Muscle layer of duodenum (tissue), 2 donors: Measurements from ENCODE around the gene RIMS4.

Experiments
- H3K27ac ChIP-seq: one replicate; pipeline ENCODE4 v1.7.0; 2013; ENCODE audit warnings: mild to moderate bottlenecking, low read length
- H3K27me3 ChIP-seq: one replicate; pipeline ENCODE4 v1.7.0; 2013; ENCODE audit warnings: low read depth, mild to moderate bottlenecking, control low read depth, low read length
- H3K36me3 ChIP-seq, 2 donors: one replicate each; pipeline ENCODE4 v1.7.0; 2013; ENCODE audit warnings: low read length in 2 of 2, control low read depth in 1 of 2, mild to moderate bottlenecking in 1 of 2; ENCODE audit not compliant: insufficient read depth in 2 of 2, control insufficient read depth in 1 of 2
- H3K4me1 ChIP-seq, 2 donors: one replicate each; pipeline ENCODE4 v1.7.0; 2013; ENCODE audit warnings: low read length in 2 of 2, mild to moderate bottlenecking in 2 of 2, control low read depth in 1 of 2, moderate library complexity in 1 of 2; ENCODE audit not compliant: insufficient read depth in 2 of 2, control insufficient read depth in 1 of 2
- H3K4me3 ChIP-seq, 2 donors: one replicate each; pipeline ENCODE4 v1.7.0; 2013; ENCODE audit warnings: low read length in 2 of 2, low read depth in 1 of 2, mild to moderate bottlenecking in 1 of 2
- H3K9me3 ChIP-seq, 2 donors: one replicate each; pipeline ENCODE4 v1.7.0; 2013; ENCODE audit warnings: low read length in 2 of 2, control low read depth in 1 of 2, mild to moderate bottlenecking in 1 of 2; ENCODE audit not compliant: control insufficient read depth in 1 of 2
- donor health status: healthy.

Gene RIMS4

GRCh38 chr20:44734938-44735337 is 75.4 kb downstream of the RIMS4 start:
- Histone ChIP-seq H3K4me3 (no peak overlapping the region), H3K9me3 (peaks cover 0 to 4% of the 10 kb centered on the region in 2 donors), H3K4me1 (no peaks in the 10 kb centered on the region), H3K36me3 (no peaks in the 10 kb centered on the region), H3K27ac (no peak overlapping the region), H3K27me3 (no peaks in the 10 kb centered on the region)

DNA sequence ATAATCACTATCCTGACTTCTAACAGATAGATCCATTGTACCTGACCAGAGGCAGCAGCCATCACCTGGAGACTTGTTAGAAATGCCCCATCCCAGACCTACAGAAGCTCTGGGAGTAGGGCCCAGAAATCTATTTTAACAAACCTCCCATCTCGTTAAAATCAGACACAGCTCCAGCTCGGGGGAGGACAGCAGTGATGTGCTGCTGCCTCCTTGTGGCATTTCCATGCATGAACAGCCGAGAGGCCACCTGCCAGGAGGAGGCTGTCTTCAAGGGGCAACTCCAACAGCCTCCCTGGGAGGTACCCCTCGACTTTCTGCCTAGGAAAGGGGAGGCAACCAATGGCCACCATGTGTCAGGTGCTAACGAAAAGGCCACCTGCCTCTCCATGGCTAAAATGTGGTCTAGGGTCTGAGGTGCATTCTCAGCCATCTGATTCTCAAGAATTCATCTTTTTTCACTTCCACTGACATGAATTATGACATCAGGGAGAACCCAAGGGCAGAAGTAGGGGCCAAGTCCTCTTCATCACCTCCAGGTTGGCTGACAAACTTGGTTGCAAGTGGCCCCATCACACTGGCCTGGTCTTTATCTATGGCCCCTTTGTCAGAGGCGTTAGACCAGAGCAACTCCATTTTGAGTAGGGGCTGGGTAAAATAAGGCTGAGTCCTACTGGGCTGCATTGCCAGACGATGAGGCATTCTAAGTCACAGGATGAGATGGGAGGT is 76.8 kb downstream of the RIMS4 start:
- Histone ChIP-seq H3K4me3 (no peak overlapping the region), H3K4me1 (peaks cover 0 to 4% of the 10 kb centered on the region in 2 donors), H3K36me3 (no peaks in the 10 kb centered on the region), H3K27me3 (no peaks in the 10 kb centered on the region), H3K27ac (no peak overlapping the region), H3K9me3 (peaks cover 0 to 4% of the 10 kb centered on the region in 2 donors)

- Histone ChIP-seq H3K27ac (no peak overlapping the region), H3K4me1 (peaks cover 0 to 4% of the 10 kb centered on the region in 2 donors), H3K4me3 (no peak overlapping the region), H3K9me3 (peaks cover 0 to 4% of the 10 kb centered on the region in 2 donors), H3K27me3 (no peaks in the 10 kb centered on the region), H3K36me3 (no peaks in the 10 kb centered on the region)
Observed at GRCh38 chr20:44732327-44732726, 78.0 kb downstream of the RIMS4 start.

GRCh38 chr20:44731657-44732056 is 78.7 kb downstream of the RIMS4 start:
- no peak overlapping the region for H3K4me3 ChIP-seq
- H3K4me1 ChIP-seq, result peaks cover 0 to 4% of the 10 kb centered on the region in 2 donors
- no peaks in the 10 kb centered on the region for H3K27me3 ChIP-seq
- peaks cover 0 to 2% of the 10 kb centered on the region in 2 donors for H3K9me3 ChIP-seq
- H3K36me3 ChIP-seq, result no peaks in the 10 kb centered on the region
- no peak overlapping the region for H3K27ac ChIP-seq

GRCh38 chr20:44730441-44730840 is 79.9 kb downstream of the RIMS4 start:
- Histone ChIP-seq H3K36me3 (no peaks in the 10 kb centered on the region), H3K27me3 (no peaks in the 10 kb centered on the region), H3K4me1 (peaks cover 0 to 4% of the 10 kb centered on the region in 2 donors), H3K27ac (no peak overlapping the region), H3K9me3 (no peaks in the 10 kb centered on the region), H3K4me3 (no peak overlapping the region)

DNA sequence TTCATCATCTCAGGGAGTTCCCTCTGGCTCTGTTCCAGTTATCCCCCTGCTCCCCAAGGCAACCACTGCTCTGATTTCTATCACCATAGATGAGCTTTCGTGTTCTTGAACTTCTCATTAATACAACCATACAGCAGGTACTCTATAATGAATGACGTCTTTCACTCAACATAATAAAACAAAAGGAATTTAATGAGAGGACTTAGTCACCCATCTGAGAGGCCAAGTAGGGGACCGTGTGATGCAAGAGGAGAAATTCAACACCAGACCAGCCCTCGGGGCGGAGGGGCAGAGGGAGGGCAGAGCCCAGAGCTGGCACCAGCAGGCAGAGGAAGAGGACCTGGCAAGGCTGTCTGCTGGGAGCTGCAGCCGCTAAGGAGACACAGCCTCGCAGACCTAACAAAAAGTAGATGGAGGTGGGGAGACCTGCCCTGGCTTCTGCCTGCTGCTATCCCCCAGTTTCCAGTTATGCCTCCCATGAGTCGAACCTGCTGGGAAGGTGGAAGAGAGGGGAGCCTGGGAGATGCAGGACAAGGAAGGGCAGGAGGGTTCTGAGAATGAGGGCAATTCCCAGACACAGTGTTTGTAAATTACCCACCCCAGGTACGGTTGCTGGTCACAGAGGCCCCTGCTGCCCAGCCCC is 81.4 kb downstream of the RIMS4 start:
- H3K4me1 ChIP-seq, result peaks cover 0 to 4% of the 10 kb centered on the region in 2 donors
- no peak overlapping the region for H3K4me3 ChIP-seq
- no peaks in the 10 kb centered on the region for H3K27me3 ChIP-seq
- no peak overlapping the region for H3K27ac ChIP-seq
- no peaks in the 10 kb centered on the region for H3K9me3 ChIP-seq
- H3K36me3 ChIP-seq, result no peaks in the 10 kb centered on the region

GRCh38 chr20:44727651-44728050 is 82.7 kb downstream of the RIMS4 start:
- Histone ChIP-seq H3K27ac (no peak overlapping the region), H3K27me3 (no peaks in the 10 kb centered on the region), H3K36me3 (no peaks in the 10 kb centered on the region), H3K9me3 (no peaks in the 10 kb centered on the region), H3K4me1 (peaks cover 0 to 4% of the 10 kb centered on the region in 2 donors), H3K4me3 (no peak overlapping the region)

DNA sequence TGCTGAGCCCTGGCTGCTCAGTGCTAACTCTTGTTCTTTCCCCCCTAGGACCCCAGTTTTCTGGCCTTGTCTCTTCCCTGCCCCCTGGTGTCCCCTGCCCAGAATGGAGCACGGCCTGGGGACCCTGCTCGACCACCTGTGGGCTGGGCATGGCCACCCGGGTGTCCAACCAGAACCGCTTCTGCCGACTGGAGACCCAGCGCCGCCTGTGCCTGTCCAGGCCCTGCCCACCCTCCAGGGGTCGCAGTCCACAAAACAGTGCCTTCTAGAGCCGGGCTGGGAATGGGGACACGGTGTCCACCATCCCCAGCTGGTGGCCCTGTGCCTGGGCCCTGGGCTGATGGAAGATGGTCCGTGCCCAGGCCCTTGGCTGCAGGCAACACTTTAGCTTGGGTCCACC is 83.3 kb downstream of the RIMS4 start:
- Histone ChIP-seq H3K27me3 (no peaks in the 10 kb centered on the region), H3K4me1 (peaks cover 0 to 4% of the 10 kb centered on the region in 2 donors), H3K9me3 (no peaks in the 10 kb centered on the region), H3K27ac (no peak overlapping the region), H3K4me3 (no peak overlapping the region), H3K36me3 (no peaks in the 10 kb centered on the region)

DNA sequence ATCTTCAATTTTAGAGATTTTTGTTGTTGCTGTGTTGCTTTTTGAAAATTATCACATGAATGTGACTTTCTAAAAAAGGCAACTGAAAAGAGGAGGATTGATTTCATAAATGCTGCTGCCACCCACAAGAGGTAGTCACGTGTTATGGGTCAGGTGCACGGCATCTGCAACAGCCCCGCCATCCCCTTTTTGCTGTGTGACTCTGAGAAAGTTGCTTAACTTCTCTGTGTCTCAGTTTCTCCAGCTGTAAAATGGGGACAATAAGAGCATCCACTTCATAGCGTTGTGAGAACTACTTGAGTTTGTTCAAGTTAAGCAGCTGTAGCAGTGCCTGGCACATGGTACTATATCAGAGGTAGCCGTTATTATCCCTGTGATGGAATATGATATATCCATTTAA is 84.5 kb downstream of the RIMS4 start:
- Histone ChIP-seq H3K4me3 (no peak overlapping the region), H3K9me3 (no peaks in the 10 kb centered on the region), H3K4me1 (peaks cover 0 to 4% of the 10 kb centered on the region in 2 donors), H3K27me3 (no peaks in the 10 kb centered on the region), H3K27ac (no peak overlapping the region), H3K36me3 (no peaks in the 10 kb centered on the region)

- Histone ChIP-seq H3K4me3 (no peak overlapping the region), H3K9me3 (no peaks in the 10 kb centered on the region), H3K27ac (no peak overlapping the region), H3K4me1 (peaks cover 0 to 4% of the 10 kb centered on the region in 2 donors), H3K36me3 (no peaks in the 10 kb centered on the region), H3K27me3 (no peaks in the 10 kb centered on the region)
Observed at GRCh38 chr20:44724423-44725091, 85.8 kb downstream of the RIMS4 start.

DNA sequence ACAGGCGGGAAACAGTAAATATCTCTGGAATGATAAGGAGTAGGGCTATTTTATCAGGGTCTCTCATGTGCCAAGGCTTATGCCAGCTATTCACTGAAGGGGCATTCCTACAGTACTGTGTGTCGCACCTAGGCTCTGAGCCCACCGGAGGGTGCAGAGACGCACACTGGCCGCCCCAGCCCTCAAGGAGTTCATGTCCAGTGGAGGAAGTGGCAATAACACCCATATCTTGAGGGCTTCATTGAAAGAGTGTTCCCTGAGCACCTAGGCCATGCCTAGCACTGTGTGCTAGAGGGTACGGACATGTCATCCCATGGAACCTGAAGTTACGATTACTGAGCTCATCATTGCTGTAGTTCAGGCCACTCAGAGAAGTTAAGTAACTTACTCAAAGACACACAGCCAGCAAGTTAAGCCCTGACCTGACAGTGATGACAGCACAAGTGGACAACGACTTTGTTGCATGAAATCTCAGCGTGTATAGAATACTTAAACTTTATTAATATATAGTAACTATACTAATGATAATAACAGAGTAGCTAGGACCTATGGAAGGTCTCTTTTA is 86.5 kb downstream of the RIMS4 start:
- Histone ChIP-seq H3K9me3 (no peaks in the 10 kb centered on the region), H3K36me3 (no peaks in the 10 kb centered on the region), H3K27ac (no peak overlapping the region), H3K4me3 (no peak overlapping the region), H3K27me3 (no peaks in the 10 kb centered on the region), H3K4me1 (peaks cover 0 to 2% of the 10 kb centered on the region in 2 donors)
